ENCODE data around the gene SPTBN1. TPM values are rescaled to one million over a fixed set of nuclear protein-coding genes. Genes with fewer than 3 reads are reported as not detected.

The SPTBN1 gene
- total RNA-seq, 1 experiment from 2014 or later = 204 TPM

DNA sequence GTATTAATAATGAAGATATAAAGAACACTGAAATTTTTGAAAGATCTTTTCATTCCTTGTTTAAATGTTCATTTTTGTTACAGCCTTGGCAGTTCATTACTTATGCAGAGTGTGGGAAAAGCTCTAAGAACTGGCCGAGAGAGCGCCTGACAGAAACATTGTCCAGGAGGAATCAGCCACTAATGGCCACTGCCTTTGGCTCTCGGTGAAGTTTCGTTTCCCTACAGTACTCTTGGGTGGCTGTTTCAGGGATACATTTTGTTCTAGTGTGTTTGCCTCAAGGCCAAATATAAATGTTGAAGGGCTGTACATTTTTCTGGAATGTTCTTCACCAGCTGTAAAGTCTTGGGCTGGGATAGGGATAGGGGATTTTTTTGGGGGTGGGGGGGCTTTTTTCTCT, 10.7 kb downstream of the SPTBN1 start:
- Mint-ChIP-seq H3K9me3 (no peaks in the 10 kb centered on the region), H3K4me3 (no peak overlapping the region), H3K4me1 (peaks cover 52% of the 10 kb centered on the region), H3K27ac (no peak overlapping the region; the same call in 1 of the 2 replicates), H3K36me3 (no peaks in the 10 kb centered on the region), H3K27me3 (ENCODE audit: low read depth) (no peaks in the 10 kb centered on the region)
- ChIA-PET CTCF (interaction anchor here (0.6 to 1.0 kb wide), 2 partner anchors 171 to 198 kb away, joined by 4 read pairs; no protein-coding TSS in a partner anchor), POLR2A (interaction anchor here (0.5 to 0.7 kb wide), 3 partner anchors 170 to 553 kb away, joined by 3 to 6 read pairs (median 4); no protein-coding TSS in a partner anchor)
- DNase-seq (ENCODE audit: low spot score) (no peak), ATAC-seq (no peak)
- TF ChIP-seq MXD4 (CRISPR knock-in tag; IDR thresholded peaks at IDR 0.05; ENCODE audit: borderline replicate concordance) (no peak), GRHL2 (CRISPR knock-in tag; IDR thresholded peaks at IDR 0.05; ENCODE audit: insufficient replicate concordance, severe bottlenecking) (no peak), AR (CRISPR knock-in tag; IDR thresholded peaks at IDR 0.05) (no peak), NR1H2 (CRISPR knock-in tag; IDR thresholded peaks at IDR 0.05) (no peak)

DNA sequence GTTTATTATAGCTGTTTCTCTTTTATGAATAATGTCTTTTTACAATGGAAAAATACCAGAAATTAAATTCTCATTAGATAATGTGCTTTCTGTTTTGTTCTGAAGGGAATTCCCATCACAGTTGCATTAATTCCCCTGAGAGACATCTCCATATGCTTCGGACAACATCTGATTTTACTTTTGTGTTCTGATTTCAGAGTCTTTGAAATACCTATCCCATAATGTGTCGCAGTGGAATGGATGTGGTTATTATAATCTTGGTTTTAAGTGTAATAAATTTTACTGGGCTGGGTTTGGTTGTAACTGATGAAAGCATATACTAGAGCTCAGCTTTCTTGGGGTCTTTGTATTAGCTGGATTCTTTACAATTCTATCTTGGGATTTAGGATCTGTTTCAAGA, 12.5 kb downstream of the SPTBN1 start:
- no peak for ATAC-seq
- TF ChIP-seq SOX15 (CRISPR knock-in tag; IDR thresholded peaks at IDR 0.05) = no peak
- TF ChIP-seq TEAD4 (CRISPR knock-in tag; IDR thresholded peaks at IDR 0.05) = no peak
- TF ChIP-seq, protein P1, sequence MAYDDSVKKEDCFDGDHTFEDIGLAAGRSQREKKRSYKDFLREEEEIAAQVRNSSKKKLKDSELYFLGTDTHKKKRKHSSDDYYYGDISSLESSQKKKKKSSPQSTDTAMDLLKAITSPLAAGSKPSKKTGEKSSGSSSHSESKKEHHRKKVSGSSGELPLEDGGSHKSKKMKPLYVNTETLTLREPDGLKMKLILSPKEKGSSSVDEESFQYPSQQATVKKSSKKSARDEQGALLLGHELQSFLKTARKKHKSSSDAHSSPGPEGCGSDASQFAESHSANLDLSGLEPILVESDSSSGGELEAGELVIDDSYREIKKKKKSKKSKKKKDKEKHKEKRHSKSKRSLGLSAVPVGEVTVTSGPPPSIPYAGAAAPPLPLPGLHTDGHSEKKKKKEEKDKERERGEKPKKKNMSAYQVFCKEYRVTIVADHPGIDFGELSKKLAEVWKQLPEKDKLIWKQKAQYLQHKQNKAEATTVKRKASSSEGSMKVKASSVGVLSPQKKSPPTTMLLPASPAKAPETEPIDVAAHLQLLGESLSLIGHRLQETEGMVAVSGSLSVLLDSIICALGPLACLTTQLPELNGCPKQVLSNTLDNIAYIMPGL (CRISPR knock-in tag; IDR thresholded peaks at IDR 0.05) = no peak
- no peak for TF ChIP-seq MYBL2 (CRISPR knock-in tag; IDR thresholded peaks at IDR 0.05)
- no peak for TF ChIP-seq HMGA2 (CRISPR knock-in tag; IDR thresholded peaks at IDR 0.05)
- no peak for TF ChIP-seq KAT7 (CRISPR knock-in tag; IDR thresholded peaks at IDR 0.05; ENCODE audit: borderline replicate concordance)
- no peak for TF ChIP-seq MXD4 (CRISPR knock-in tag; IDR thresholded peaks at IDR 0.05; ENCODE audit: borderline replicate concordance)
- TF ChIP-seq SP1 (CRISPR knock-in tag; conservative IDR thresholded peaks at IDR 0.05) = no peak
- no peak for TF ChIP-seq IRF2 (CRISPR knock-in tag; IDR thresholded peaks at IDR 0.05; ENCODE audit: borderline replicate concordance, low read depth)
- no peak for TF ChIP-seq FOXJ3 (CRISPR knock-in tag; IDR thresholded peaks at IDR 0.05; ENCODE audit: borderline replicate concordance)
- TF ChIP-seq SMAD3 (CRISPR knock-in tag; IDR thresholded peaks at IDR 0.05; ENCODE audit: borderline replicate concordance) = no peak
- no peak for TF ChIP-seq TP53 (CRISPR knock-in tag; IDR thresholded peaks at IDR 0.05)
- TF ChIP-seq, protein P2, sequence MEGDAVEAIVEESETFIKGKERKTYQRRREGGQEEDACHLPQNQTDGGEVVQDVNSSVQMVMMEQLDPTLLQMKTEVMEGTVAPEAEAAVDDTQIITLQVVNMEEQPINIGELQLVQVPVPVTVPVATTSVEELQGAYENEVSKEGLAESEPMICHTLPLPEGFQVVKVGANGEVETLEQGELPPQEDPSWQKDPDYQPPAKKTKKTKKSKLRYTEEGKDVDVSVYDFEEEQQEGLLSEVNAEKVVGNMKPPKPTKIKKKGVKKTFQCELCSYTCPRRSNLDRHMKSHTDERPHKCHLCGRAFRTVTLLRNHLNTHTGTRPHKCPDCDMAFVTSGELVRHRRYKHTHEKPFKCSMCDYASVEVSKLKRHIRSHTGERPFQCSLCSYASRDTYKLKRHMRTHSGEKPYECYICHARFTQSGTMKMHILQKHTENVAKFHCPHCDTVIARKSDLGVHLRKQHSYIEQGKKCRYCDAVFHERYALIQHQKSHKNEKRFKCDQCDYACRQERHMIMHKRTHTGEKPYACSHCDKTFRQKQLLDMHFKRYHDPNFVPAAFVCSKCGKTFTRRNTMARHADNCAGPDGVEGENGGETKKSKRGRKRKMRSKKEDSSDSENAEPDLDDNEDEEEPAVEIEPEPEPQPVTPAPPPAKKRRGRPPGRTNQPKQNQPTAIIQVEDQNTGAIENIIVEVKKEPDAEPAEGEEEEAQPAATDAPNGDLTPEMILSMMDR (IDR thresholded peaks at IDR 0.05) = no peak
- TF ChIP-seq USF1 (CRISPR knock-in tag; IDR thresholded peaks at IDR 0.05) = no peak
- TF ChIP-seq ETV6 (CRISPR knock-in tag; IDR thresholded peaks at IDR 0.05) = no peak
- no peaks in the 10 kb centered on the region for H3K27me3 Mint-ChIP-seq (ENCODE audit: low read depth)
- peaks cover 55% of the 10 kb centered on the region for H3K4me1 Mint-ChIP-seq
- H3K27ac Mint-ChIP-seq = peak overlapping the region; percentile 44; the same call in 1 of the 2 replicates
- ChIA-PET CTCF (interaction anchor here (1.9 kb wide), 1 partner anchor 34 kb away, joined by 9 read pairs; no protein-coding TSS in a partner anchor), POLR2A (no interaction called here)
- H3K36me3 Mint-ChIP-seq = no peaks in the 10 kb centered on the region
- DNase-seq (ENCODE audit: low spot score) = no peak
- H3K9me3 Mint-ChIP-seq = no peaks in the 10 kb centered on the region
- H3K4me3 Mint-ChIP-seq = no peak overlapping the region

Data from WTC11 (cell line).